GM21786 (cell line): ENCODE results near the gene TMEM54.

Experiments used
- ATAC-seq: cut with Tn5 transposase; IDR thresholded peaks from one replicate; pipeline ENCODE4 v1.9.1; 2021; ENCODE audit not compliant: unreplicated experiment

The TMEM54 gene

DNA sequence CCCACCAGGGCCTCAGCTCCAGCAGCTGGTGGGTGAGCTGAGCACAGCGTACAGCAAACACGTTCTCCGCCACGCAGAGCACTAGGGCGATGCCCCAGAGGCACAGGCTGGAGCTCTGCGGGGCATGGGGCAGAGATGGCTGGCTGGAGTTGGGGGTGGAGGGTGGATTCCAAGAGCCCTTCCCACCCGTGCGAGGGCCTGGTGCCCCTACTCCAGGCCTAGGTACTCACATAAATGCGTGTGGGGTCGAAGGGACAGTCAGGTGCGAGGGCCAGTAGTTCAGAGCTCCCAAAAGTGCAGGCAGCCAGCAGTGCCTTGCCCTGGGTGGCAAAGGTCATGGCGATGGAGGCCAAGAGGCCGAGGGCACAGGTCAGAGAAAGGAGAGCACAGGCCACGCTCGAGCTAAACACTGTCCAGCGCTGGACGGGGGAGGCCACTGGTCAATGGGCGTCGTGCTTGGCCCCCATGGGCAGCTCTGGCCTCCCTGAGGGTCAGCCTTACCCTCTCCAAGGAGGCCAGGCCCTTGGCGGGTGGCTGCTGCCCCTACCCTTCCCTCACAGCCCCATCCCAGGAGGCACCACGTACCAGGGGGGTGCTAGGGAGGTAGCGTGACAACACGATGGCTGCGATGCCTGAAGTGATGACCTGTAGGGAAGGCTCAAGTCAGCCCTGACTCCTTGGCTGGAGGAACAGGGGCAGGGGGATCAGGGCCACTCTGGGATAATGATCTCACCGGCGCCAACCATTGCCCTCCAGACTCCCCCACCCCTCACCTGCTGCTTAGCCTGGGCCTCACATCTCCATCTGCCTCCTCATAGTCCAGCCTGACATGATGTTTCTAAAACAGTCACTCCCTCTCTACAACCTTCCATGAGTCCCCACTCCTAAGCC, 5.6 kb downstream of the TMEM54 start:
- ATAC-seq = no peak

DNA sequence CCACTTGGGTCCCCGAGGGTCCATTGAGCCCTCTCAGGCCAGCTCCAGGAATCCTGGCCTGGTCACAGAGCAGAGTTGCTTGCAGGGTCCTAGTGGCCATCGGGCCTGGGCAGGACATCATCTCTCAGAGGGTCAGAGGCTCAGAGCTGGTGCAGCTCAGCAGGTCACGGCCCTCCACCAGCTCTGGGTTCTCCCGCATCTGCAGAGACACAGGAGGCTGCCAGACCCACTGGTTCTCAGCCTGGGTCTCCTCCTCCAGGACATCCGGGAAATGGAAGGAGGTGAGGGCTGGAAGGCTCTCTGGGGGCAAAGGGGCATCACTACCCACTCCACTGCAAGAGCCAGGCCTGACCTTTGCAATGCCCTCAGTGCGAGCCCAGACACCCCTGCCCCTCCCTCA, 6.5 kb downstream of the TMEM54 start:
- ATAC-seq = no peak

DNA sequence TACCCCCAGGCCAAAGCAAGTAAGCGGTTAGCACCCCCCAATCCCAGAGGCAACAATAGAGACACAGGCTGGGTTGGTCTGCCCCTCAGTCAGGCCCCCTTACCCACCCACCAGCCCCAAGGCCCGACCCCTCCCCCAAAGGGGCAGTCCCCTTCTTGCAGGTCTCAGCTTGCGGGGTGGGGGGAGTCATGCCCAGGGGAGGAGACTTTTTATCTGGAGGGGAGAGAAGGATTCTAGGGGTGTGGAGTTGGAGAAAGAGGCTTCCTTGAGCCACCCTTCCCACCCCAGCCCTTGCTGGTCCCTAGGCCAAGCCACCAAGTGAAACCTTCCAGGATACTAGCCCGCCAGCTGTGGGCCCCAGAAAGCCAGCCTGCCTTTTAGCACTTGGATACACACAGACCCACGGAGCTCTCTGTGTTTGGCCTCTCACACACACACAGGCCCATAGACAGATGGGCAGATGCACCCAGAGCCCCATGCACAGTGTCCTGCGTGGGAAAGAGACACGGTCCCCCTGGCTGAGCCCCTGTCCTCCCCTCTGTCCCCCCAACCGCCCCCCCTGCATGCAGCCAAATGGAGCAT, 7.1 kb downstream of the TMEM54 start:
- ATAC-seq = no peak

DNA sequence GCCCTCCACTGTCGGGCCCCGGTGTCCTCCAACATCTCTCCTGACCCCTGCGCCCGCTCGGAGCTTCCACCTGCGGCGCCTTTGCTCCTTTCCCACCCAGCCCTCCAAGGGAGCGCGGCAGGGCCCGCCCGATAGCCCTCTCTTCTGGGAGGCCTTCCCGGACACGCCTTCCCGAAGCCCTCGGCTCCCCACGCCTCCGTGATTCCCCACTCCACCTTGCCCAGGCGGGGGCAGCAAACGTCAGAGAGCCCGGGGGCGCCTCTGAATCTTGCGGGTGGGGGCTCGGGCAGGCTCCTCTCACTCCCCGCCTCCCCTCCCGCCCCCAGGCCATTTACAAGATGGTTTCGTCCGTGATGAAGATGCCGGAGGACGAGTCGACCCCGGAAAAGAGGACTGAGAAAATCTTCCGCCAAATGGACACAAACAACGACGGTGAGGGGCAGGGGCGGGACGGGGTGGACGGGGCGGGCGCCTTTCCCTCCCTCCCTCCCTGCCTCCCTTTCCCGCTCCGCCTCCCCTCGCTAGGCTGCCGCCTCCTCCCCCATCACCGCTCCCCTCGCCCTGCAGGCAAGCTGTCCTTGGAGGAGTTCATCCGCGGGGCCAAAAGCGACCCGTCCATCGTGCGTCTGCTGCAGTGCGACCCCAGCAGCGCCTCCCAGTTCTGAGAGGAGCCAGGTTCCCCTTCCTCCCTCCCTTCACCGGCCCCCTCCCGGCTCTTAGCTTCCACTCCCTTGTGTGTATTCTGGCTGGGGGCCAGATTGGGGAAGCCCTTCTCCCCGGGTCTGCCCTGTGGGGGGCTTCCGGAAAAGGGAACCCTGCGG, 7.8 kb downstream of the TMEM54 start:
- no peak for ATAC-seq

DNA sequence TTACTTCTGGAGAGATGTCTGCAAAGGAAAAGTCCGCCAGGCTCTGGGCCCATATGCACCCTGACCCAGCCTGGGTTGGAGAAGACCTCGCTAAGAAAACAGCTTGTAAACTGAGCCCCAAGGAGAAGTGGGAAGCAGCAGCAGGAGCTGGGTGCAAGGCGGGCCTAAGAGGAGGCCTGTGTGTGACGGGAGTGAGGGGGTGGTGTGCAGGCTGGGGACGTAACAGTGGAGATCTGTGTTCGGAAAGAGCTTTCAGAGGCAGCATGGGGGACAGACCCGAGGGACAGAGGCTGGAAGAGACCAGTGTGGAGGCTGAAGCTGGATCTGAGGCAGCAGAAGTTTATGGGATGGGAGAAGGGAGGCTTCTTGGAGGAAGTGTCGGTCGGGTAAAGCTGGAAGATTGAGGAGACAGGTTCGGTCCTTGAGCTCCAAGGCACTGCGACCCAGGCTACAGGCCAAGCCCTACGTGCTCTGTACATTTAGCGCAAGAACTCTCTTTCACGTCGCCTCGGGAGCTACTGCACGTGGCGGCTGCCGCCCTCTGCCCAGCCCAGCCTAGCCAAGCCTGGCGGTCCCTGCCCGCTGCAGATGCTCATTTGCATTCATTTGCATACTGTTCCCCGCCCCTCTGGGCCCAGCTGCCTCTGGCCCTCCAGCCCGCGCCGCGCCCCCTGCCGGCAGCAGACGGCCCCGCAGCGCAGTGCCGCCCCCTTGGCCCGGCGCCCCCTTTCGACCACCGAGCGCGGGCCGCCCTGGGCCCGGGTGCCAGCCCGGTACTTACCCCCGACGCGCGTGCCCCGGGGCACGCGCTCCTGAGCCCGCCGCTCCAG, 8.6 kb downstream of the TMEM54 start:
- no peak for ATAC-seq

DNA sequence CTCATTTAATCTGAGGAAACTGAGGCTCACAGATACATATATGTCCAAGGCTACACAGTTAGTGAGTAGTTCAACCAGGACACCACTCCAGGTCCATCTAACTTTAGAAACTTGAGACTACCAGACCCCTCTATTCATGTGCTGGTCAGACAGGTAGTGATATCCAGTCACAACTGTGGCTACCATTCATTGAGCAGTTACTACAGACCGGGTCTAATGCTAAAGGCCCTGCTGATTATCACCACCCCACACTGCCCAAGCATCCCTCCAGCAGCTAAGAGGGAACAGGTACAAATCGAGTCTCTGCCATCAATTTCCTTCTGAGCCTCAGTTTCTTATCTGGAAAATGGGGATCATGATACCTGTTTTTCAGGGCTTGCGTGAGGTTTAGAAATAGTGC, 9.6 kb downstream of the TMEM54 start:
- no peak for ATAC-seq

DNA sequence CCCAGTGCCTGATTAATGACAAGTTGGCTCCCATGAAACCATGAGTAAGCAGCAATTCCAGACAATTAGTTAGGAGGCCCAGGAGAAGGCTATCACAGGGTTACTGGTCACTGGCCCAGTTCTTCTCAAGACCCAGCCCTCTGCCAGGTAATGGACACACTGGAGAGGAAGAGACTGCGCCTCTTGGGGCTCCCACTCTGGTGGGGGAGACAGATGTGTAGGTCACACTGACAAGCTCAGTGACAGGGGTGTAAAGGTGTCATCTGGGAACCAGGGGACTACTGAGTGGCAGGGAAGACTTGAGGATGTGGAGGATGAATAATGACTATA, 10.0 kb downstream of the TMEM54 start:
- ATAC-seq = no peak

DNA sequence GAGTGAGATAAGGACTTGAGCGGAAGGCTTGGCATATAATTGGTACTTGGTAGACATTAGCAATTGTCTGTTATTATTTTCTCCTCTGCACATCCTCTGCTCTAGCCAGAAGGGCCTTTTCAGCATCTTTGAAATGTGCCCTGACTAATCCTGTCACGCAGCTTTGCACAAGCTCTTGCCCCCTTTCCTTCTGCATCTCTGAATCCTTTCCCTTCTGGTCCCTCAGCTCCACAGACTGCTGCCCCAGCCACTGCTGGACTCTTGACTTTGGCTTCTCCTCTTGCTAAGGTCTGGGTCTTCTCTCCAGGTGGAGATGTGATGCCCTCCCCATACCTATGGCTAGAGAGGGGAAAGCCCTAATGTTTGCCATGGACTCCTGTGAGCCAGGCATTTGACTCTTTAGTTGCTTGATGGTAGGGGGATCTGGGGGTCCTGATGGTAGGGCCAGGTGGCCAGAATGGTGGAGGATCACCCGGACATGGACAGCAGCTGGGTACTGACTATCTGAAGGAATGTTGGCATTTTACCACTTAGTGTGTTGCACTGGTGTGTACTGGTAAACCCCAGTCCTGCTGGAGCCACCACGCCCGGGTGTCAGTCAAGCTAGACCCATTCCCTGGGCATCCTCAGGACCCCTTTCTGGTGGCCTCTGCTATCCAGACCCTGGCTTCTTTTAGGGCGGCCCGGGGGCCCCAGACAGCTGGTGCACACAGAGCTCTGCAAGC, 10.5 kb downstream of the TMEM54 start:
- ATAC-seq = no peak

DNA sequence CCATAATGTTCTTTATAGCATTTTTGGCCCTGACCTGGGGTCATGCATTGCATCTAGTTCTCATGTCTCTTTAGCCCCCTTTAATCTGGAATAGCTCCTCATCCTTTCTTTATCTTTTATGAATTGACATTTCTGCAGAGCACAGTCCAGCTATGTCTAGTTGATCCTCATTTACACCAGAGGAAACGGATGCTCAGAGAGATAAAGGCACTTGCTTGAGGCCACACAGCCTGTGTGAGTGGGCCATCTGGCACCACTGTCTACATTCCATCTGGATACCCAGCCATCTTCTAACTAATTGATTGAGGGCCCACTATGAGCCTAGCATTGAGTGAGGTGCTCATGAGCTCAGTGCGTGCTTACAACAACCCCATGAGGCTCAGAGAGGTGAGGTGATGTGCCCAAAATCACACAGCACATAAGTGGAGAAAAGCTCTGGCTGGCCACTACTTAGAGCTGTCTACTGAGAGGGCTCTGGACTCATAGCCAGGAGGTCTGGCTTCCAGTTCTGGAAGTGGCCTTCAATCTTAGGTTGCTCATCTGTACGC, 11.4 kb downstream of the TMEM54 start:
- ATAC-seq = no peak

DNA sequence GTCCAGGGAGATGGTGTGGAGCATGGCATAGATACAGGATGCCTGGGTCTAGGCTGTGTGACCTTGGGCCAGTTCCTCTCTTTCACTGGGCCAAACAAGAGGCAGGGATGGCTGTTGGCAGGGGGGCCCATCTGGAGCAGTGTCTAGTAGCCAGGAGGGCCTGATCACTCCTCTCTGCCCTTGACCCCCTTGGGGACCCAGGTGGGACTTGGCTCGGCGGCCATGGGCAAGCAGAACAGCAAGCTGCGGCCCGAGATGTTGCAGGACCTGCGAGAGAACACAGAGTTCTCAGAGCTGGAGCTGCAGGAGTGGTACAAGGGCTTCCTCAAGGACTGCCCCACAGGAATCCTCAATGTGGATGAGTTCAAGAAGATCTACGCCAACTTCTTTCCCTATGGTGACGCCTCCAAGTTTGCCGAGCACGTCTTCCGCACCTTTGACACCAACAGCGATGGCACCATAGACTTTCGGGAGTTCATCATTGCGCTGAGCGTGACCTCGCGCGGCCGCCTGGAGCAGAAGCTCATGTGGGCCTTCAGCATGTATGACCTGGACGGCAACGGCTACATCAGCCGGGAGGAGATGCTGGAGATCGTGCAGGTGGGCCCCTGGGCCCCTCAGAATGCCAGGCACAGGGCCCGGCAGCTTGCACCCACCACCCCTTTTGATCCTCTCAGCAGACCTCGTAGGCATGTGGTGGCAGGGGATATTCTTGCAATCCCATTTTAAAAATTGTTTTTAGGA, 12.3 kb downstream of the TMEM54 start:
- no peak for ATAC-seq

DNA sequence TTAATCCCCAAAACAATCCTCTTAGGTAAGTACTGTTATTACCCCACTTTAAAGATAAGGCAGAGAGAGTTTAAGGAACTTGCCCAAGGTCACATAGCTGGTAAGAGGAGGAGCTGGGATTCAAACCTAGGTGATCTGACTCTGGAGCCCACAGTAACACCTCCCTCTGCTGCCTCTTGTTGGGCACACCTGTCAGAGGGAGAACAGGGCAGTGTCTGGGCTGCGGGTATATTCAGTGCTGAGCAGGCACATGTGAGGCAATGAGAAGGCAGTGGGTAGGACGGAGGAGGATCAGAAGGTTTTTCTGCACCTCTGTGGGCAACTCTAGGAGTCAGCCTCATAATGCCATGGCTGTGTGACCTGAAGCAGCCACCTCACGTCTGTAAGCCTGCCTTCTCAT, 13.1 kb downstream of the TMEM54 start:
- no peak for ATAC-seq

DNA sequence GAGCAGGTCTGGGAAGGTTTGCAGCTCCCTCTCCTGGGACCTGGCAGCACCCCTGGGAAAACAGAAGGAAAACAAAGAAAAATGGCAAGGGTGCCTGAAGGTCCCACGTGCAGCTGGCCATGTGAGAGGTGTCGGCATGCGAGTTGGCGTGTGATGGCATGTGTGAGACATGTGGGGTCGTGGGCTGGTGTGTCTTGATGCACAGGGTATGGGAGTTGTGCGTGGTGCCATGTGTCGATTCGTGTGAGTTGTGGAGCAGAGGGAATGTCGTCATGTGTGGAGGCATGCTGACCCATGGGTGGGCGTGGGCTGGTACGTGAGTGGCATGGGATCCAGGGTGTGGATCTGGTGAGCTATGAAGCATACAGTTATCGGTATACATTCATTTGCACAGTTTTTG, 13.6 kb downstream of the TMEM54 start:
- ATAC-seq = no peak

DNA sequence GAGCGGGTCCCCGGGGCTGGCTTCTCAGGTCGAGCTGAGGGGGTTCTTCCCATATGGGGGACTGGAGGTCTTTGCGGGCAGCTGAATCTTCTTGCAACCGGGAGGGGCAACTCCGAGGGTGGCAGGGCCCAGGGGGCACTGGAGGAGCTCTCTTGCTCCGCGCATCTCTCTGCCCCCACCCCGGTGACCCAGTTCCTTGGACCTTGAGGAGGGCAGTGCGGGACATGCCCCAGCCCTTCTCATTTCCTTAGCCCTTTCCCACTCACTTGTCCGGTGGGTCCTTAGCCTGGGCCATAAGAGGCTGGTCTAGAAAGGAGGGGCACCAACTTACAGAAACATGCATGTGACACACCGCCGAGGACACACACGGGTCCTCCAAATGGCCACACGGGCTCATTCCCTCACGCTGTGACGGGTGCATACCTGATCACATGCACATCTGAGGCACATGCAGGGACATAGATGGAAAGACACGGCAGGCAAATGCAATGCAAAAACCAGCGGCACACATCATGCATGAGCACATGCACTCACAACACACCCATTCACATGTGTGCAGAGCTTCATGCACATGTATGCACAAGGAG, 14.3 kb downstream of the TMEM54 start:
- ATAC-seq = no peak

DNA sequence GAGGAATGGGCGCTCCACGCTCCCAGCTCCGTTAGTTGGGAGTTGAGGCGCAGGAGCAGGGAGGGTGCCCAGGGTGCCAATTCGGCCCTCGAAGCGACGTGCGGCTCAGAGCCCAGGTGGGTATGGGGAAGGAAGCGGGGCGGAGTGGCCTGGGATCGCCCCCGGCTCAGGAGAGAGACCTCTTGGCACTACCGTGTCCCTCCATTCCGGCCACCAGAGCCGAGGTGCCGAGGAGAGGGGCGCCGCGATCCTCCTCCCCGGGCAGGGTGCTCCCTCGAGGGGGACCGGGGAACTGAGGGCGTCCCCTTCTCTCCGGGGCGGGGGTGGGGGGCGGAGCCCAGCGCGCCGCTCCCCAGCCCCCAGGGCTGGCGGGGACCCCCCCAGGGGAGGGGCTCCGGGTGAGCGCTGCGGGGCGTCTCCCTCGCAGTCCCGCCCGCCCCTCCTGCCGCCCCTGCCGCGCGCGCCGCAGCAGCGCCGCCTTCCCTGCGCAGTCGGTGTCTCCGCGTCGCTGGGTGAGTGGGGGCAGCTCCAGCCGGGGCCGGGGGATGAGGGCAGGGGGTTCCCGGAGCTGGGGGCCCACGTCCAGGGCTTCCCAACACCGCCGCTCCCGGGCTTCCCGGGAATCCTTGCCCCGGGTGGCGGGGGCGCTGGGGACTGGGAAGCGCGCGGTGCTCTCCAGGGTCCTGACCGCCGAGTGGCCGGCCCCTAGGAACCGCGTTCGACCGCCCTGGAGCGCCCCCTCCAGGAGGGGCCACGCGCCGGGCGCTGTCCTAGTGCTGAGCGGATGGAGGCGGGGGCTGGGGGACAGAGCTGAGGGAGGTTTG, 15.0 kb downstream of the TMEM54 start, which contains the start of gene HPCA:
TSS of gene HPCA (plus strand) at position 488 of the 824 bp plus-strand sequence. CDS start 2,408 bp downstream, outside the sequence.
- ATAC-seq = no peak

DNA sequence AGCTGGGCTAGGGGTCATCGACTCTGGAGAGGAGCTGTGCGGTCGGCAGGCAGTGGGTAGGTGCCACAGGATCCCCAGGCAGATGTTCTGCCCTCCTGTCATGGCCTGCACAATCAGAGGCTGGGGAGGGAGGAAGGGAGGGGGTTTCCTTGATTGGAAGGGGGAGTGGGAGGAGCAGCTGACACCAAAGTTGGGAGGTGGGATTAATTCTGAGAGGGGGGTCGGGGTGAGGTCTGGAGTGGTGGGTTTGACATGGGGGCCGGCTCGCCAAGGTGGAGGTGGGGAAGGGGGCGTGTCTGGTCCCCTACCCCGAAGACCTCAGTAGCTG, 15.5 kb downstream of the TMEM54 start:
- no peak for ATAC-seq

DNA sequence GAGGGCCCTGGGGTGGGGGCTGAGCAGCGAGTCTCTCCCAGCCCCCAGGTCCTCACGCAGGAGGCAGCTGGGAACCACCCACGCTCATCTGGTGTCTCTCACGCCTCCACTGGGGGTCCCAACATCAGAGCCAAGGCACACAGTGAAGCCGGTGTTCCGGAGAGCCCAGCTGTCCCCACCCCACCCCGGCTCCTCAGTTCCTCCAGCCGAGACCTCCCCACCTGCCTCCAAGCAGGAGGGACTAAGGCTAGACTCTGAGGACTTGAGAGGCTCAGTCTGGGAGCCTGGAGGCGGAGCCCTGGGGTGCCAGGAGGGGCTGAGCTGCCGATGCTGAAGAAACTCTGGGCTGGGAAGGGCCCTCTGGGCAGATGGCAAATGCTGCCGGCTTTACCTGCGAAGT, 16.5 kb downstream of the TMEM54 start:
- ATAC-seq = no peak

DNA sequence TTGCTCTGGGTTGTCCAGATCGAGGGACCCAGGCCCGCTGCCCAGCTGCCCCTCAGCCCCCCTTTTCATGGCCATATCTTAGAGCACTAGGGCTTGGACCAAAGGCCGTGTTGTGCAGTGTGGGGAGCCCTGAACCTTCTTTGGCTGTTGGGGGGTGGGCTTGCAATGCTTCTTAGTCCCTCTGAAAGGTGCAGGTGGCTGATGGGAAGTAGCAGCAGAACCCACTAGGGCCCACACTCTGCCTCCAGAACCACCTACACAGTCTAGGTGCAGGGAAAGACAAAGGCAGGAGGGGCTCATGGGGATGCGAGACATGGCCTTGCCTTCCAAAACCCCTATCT, 17.2 kb downstream of the TMEM54 start:
- ATAC-seq = no peak

DNA sequence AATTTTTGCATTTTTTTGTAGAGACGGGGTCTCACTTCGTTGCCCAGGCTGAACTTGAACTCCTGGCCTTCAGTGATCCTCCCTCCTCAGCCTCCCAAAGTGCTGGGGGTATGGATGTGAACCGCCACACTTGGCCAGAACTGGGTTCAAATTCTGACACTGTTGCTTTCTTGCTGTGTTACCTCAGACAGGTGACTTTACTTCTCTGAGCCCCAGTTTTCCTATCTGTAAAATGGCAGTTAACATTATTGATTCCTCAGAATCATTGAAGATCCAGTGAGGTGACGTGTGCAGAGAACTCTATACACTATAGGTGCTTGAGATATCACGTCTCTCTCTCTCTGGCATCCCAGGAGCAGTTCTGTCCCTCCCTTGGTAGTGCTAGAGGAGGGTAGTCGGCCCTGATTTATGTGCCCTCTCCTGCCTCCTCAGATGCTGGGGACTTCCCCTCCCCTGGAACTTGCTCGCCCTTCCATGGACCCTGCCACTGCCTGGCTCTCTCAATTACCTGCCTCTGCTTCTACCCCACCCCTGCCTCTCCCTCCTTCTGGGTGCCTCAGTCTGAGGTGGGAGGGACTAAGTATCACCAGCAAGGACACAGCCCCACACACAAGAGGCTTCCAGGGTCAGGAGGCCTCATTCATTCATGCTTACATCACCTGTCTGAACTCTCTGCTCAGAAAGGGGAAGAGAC, 17.7 kb downstream of the TMEM54 start:
- no peak for ATAC-seq
